Activated CD8-positive, alpha-beta memory T cell treated with anti-CD3 and anti-CD28 coated beads for 1 hour (primary cell): ENCODE results near the gene INPP4B.
"Not testable (repeated sequence)": the region's sequence is repeated elsewhere in the genome, so short reads cannot be mapped to it uniquely, and the experiment has no call there.

Experiments used
- DNase-seq, 2 donors: peaks; one replicate each; pipeline ENCODE4 v3.0.0-alpha.2; 2020; ENCODE audit warnings: low read depth in 1 of 2; ENCODE audit errors: extremely low read depth in 1 of 2

INPP4B gene

GRCh38 chr4:142826503-142827241 is 19.4 kb downstream of the INPP4B start:
- no peak for DNase-seq

GRCh38 chr4:142824368-142824767 is 21.7 kb downstream of the INPP4B start:
- DNase-seq = no peak

- DNase-seq = no peak
These were observed 22.3 kb downstream of the INPP4B start for GRCh38 chr4:142823796-142824195.

- no peak for DNase-seq
These were observed 27.6 kb downstream of the INPP4B start for GRCh38 chr4:142818476-142818875.

- no peak for DNase-seq
These were observed 28.1 kb downstream of the INPP4B start for GRCh38 chr4:142818031-142818430.

GRCh38 chr4:142817442-142817841 is 28.7 kb downstream of the INPP4B start:
- DNase-seq = no peak

- no peak for DNase-seq
These were observed 30.3 kb downstream of the INPP4B start for GRCh38 chr4:142815834-142816233.

GRCh38 chr4:142813388-142813787 is 32.7 kb downstream of the INPP4B start:
- DNase-seq = no peak

- DNase-seq = no peak
These were observed 34.0 kb downstream of the INPP4B start for GRCh38 chr4:142812091-142812490.

- DNase-seq = no peak
These were observed 35.1 kb downstream of the INPP4B start for GRCh38 chr4:142811034-142811433.

GRCh38 chr4:142809559-142809958 is 36.5 kb downstream of the INPP4B start:
- no peak for DNase-seq

- DNase-seq = not testable (repeated sequence)
These were observed 42.2 kb downstream of the INPP4B start for GRCh38 chr4:142803879-142804278.

GRCh38 chr4:142801966-142802365 is 44.1 kb downstream of the INPP4B start:
- DNase-seq = no peak

GRCh38 chr4:142781114-142781513 is 65.0 kb downstream of the INPP4B start:
- DNase-seq = no peak

GRCh38 chr4:142778900-142779299 is 67.2 kb downstream of the INPP4B start:
- no peak for DNase-seq

- no peak for DNase-seq
These were observed 67.7 kb downstream of the INPP4B start for GRCh38 chr4:142778430-142778829.

- no peak for DNase-seq
These were observed 68.9 kb downstream of the INPP4B start for GRCh38 chr4:142777045-142777743.

GRCh38 chr4:142776026-142776425 is 70.1 kb downstream of the INPP4B start:
- no peak for DNase-seq

- DNase-seq = no peak
These were observed 72.6 kb downstream of the INPP4B start for GRCh38 chr4:142773505-142773904.

- no peak for DNase-seq
These were observed 83.8 kb downstream of the INPP4B start for GRCh38 chr4:142762280-142762679.

- DNase-seq = no peak
These were observed 93.8 kb downstream of the INPP4B start for GRCh38 chr4:142752202-142752786.
